Thyroid gland (tissue), 4 donors: ENCODE results near the gene HOXD10. TPM values are rescaled to one million over a fixed set of nuclear protein-coding genes. Genes with fewer than 3 reads are reported as not detected.

Experiments
- DNase-seq, 2 donors: peaks; one replicate each; pipeline ENCODE4 v3.0.0-alpha.2; 2019
- H3K27ac ChIP-seq, 3 donors: fragments of 200-600 bp; sonication (generic); 1 replicate in 2 of 3; 2 replicates in 1 of 3; pipeline ENCODE4 v1.5.1; 2016 to 2019; ENCODE audit warnings: mild to moderate bottlenecking in 1 of 3, moderate library complexity in 1 of 3
- H3K27me3 ChIP-seq: fragments of 200-600 bp; sonication (generic); one replicate; pipeline ENCODE4 v1.5.1; 2019
- H3K36me3 ChIP-seq, 2 donors: fragments of 200-600 bp; sonication (generic); one replicate each; pipeline ENCODE4 v1.5.1; 2016 to 2019
- H3K4me1 ChIP-seq, 2 donors: fragments of 200-600 bp; sonication (generic); one replicate each; pipeline ENCODE4 v1.5.1; 2017 to 2019
- H3K4me3 ChIP-seq, 3 donors: fragments of 200-600 bp; sonication (generic); replicated peaks in 1 of 3; 1 replicate in 2 of 3; 2 replicates in 1 of 3; pipeline ENCODE4 v1.5.1; 2016; ENCODE audit warnings: mild to moderate bottlenecking in 1 of 3
- H3K9me3 ChIP-seq: fragments of 200-600 bp; sonication (generic); one replicate; pipeline ENCODE4 v1.5.1; 2017
- POLR2A ChIP-seq, 2 donors: fragments of 450-650 bp; IDR thresholded peaks; one replicate each; pipeline ENCODE4 v1.6.1; 2017; ENCODE audit warnings: antibody characterized with exemption in 2 of 2, mild to moderate bottlenecking in 2 of 2, moderate library complexity in 1 of 2
- WGBS, 2 donors: methylation state at CpG; one replicate each; pipeline ENCODE4 v1.1.5; 2017; 5-methylcytosine and 5-hydroxymethylcytosine counted together
- intact Hi-C: fragments of 100-400 bp; cut with DNase I; formaldehyde crosslinking; loops from one replicate; pipeline ENCODE4 v1.15.1; 2023
- total RNA-seq, 4 donors: library from RNA; depleted of rRNA; stranded (reverse); fragments of >200 nt; gene quantifications; one replicate each; pipeline ENCODE4 v1.2.3, GENCODE V29; 2016
- TF ChIP-seq, protein P1 (sequence below), 6 experiments: fragments of 200-600 bp in 3 of 6; fragments of 450-650 bp in 3 of 6; sonication (generic) in 3 of 6; IDR thresholded peaks; one replicate each; pipeline ENCODE4 v1.5.1; 2016 to 2019; ENCODE audit warnings: antibody characterized with exemption in 6 of 6, mild to moderate bottlenecking in 2 of 6, inconsistent platforms in 1 of 6, moderate library complexity in 1 of 6

The HOXD10 gene
- total RNA-seq, 4 donors from 2014 or later, result 0.33 to 0.54 TPM; not detected in 2

DNA sequence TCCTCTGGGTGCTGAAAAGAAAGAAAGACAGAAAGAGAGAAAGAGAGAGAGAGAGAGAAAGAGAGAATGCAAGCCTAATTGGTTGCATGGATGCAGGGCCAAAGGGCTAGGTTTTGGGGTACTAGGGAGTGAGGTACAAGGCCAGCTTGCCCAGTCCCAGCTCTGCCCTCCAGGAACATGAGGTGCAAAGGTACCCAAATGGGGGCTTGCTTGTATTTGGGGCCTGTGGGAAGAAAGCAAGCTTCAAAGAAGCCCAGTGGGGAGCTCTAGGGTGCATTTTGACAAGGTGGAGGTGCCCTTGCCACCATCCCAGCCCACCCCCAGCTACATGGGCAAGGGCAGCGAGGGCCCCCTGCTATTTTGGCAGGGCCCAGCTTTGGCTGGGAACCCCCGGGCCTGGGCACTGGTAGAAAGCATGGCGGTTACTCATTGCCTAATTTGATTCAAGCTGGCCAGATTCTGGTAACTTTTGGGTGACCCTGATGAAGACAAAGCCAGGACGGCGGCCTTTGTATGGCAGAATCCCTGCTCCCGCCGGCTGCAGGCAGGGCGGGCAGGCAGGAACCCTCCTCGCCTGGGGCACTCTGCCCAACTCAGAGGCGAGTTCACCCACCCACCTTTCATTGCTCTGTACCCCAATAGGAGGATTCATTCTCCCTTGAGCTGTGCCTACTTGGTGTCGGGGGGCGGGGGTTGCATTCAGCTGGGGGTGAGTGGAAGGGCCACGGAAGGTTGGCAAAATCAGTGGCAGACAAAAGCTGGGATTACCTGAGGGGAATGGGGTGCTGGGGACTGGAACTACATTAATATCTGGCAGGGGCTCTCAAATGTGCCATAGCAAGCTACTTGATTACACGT is 34.2 kb downstream of the HOXD10 start:
- DNase-seq, result no peak
- 23 to 32% methylated on average over 10 to 13 of the region's 14 CpGs for WGBS, 2 donors
- Histone ChIP-seq H3K36me3 (no peaks in the 10 kb centered on the region), H3K27me3 (peaks cover 62% of the 10 kb centered on the region), H3K4me1 (peaks cover 0 to 5% of the 10 kb centered on the region in 2 donors), H3K4me3 (no peak overlapping the region), H3K27ac (no peak overlapping the region), H3K9me3 (no peaks in the 10 kb centered on the region)
- TF ChIP-seq, protein P1, sequence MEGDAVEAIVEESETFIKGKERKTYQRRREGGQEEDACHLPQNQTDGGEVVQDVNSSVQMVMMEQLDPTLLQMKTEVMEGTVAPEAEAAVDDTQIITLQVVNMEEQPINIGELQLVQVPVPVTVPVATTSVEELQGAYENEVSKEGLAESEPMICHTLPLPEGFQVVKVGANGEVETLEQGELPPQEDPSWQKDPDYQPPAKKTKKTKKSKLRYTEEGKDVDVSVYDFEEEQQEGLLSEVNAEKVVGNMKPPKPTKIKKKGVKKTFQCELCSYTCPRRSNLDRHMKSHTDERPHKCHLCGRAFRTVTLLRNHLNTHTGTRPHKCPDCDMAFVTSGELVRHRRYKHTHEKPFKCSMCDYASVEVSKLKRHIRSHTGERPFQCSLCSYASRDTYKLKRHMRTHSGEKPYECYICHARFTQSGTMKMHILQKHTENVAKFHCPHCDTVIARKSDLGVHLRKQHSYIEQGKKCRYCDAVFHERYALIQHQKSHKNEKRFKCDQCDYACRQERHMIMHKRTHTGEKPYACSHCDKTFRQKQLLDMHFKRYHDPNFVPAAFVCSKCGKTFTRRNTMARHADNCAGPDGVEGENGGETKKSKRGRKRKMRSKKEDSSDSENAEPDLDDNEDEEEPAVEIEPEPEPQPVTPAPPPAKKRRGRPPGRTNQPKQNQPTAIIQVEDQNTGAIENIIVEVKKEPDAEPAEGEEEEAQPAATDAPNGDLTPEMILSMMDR (IDR thresholded peaks at IDR 0.05), result no peak
- no peak for TF ChIP-seq POLR2A (IDR thresholded peaks at IDR 0.05)
- intact Hi-C loops, result no loop called here

DNA sequence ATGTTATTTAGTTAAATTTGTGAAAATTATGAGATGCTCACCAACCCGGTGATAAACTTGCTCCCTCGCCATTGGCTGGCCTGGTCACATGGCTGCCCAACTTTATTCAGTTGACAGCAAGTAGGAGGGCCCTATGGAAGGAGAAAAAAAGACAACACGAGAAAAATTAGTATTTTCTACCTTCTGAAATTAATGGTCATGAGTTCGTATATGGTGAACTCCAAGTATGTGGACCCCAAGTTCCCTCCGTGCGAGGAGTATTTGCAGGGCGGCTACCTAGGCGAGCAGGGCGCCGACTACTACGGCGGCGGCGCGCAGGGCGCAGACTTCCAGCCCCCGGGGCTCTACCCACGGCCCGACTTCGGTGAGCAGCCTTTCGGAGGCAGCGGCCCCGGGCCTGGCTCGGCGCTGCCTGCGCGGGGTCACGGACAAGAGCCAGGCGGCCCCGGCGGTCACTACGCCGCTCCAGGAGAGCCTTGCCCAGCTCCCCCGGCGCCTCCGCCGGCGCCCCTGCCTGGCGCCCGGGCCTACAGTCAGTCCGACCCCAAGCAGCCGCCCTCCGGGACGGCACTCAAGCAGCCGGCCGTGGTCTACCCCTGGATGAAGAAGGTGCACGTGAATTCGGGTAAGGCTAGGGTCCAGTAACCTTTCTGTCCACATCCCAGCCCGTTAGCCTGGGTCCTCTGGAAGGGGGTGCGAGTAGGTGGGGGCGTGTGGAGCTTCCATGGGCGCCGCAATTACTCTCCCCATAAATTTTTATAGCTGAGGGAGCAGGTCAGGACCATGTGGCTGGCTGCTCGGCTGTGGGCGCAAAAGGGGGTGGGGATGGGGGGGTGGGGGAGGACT is 35.1 kb downstream of the HOXD10 start, which contains the start of gene HOXD4:
Gene HOXD4, plus strand, starts transcription at position 109 of the 846 bp plus-strand sequence. Its CDS starts 84 bp downstream, at position 193.
- Histone ChIP-seq H3K4me3 (peak within 1 kb of the TSS in 1 of 3 donors; percentile 5), H3K27me3 (peaks cover 69% of the 10 kb centered on the region), H3K36me3 (no peaks in the 10 kb centered on the region), H3K4me1 (peaks cover 0 to 5% of the 10 kb centered on the region in 2 donors), H3K9me3 (no peaks in the 10 kb centered on the region), H3K27ac (no peak within 1 kb of the TSS)
- intact Hi-C loops, result no loop called here
- no peak for TF ChIP-seq POLR2A (IDR thresholded peaks at IDR 0.05)
- TF ChIP-seq, protein P1 (IDR thresholded peaks at IDR 0.05), result no peak
- WGBS, 2 donors, result 23 to 29% methylated on average over 33 to 43 of the region's 55 CpGs
- no peak for DNase-seq

DNA sequence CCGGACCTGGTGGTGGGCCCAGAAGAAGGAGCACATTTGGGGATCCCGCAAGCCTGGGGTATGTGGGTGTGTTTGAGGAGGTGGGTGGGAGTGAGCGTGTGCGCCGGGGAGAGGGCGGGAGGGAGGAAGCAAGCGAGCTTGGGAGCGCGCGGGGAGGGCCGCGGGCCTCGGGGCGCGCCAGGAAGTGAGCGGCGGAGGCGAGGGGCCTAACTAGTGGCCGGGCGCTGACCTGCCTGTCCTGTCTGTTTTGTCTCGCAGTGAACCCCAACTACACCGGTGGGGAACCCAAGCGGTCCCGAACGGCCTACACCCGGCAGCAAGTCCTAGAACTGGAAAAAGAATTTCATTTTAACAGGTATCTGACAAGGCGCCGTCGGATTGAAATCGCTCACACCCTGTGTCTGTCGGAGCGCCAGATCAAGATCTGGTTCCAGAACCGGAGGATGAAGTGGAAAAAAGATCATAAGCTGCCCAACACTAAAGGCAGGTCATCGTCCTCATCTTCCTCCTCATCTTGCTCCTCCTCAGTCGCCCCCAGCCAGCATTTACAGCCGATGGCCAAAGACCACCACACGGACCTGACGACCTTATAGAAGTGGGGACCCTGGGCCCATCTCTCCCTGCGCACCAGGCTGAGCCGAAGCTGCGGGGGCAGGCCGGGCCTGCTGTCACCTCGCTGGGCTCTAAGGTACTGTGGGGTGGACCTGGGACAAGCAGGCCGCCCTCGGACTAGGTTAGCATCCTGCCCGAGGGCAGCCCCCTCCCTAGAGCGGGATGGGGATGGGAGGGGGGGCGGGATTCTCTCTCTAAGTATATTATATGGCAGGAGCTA is 36.0 kb downstream of the HOXD10 start:
- no peak overlapping the region for H3K4me3 ChIP-seq

DNA sequence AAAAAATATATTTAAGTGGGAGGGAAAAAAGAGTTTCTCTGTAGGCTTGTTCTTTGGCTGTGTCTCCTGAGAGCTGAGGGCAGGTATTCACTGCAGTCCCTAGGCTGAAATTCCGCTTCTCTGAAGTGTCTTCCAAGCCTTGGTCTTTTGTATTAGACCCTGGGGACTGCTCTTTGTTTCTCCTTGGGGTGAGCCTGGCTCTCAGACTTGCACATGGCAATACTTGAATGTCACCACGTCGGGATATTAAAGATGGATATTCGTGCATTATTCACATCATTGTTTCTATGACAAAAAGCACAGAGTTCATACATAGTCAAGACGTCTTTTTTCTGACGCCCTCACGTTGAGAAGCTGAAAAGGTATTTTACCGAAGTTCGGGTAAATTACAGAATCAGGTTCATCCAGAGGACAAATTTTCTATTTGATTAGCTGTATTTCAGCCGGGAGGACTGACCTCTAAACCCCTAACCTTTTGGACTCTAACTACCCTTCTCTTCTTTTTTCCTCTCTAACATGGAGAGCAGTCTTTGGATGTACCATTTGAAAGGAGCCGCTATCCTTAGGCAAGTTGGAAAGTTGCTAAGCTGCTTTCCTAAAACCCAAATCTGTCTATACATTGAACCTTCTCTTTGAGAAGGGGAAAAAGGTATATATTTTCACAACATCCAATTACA is 38.1 kb downstream of the HOXD10 start:
- H3K27me3 ChIP-seq, result peaks cover 74% of the 10 kb centered on the region
- intact Hi-C loops, result no loop called here
- no peak for DNase-seq
- peaks cover 5 to 19% of the 10 kb centered on the region in 2 donors for H3K4me1 ChIP-seq
- H3K27ac ChIP-seq, result no peak overlapping the region
- WGBS, 2 donors, result 20 to 41% methylated on average over 11 of the region's 11 CpGs
- no peak overlapping the region for H3K4me3 ChIP-seq
- no peaks in the 10 kb centered on the region for H3K36me3 ChIP-seq
- no peaks in the 10 kb centered on the region for H3K9me3 ChIP-seq
- TF ChIP-seq, protein P1 (IDR thresholded peaks at IDR 0.05), result no peak
- TF ChIP-seq POLR2A (IDR thresholded peaks at IDR 0.05), result no peak

More for the DNA sequence above, 36.0 kb downstream of the HOXD10 start:
- peaks cover 71% of the 10 kb centered on the region for H3K27me3 ChIP-seq
- H3K27ac ChIP-seq, result no peak overlapping the region
- H3K36me3 ChIP-seq, result no peaks in the 10 kb centered on the region
- peaks cover 5% of the 10 kb centered on the region in 2 donors for H3K4me1 ChIP-seq
- no peaks in the 10 kb centered on the region for H3K9me3 ChIP-seq
- 17 to 29% methylated on average over 25 to 31 of the region's 48 CpGs for WGBS, 2 donors
- DNase-seq, result no peak
- intact Hi-C loops, result no loop called here
- TF ChIP-seq, protein P1 (IDR thresholded peaks at IDR 0.05), result no peak
